Fibroblast of lung (primary cell): ENCODE results near the gene SIAH2.

ENCODE experiments used
- CTCF ChIP-seq, 2 donors: IDR thresholded peaks in 1 of 2; conservative IDR thresholded peaks in 1 of 2; 1 replicate in 1 of 2; 2 replicates in 1 of 2; pipeline ENCODE4 v1.5.1; 2011 to 2012; ENCODE audit warnings: low read length in 2 of 2, control low read depth in 1 of 2, inconsistent platforms in 1 of 2, low read depth in 1 of 2, mild to moderate bottlenecking in 1 of 2
- EZH2 ChIP-seq: IDR thresholded peaks from 2 replicates; pipeline ENCODE4 v1.5.1; 2012; ENCODE audit warnings: low read length, control low read depth, mild to moderate bottlenecking; ENCODE audit errors: missing control alignments

- TF ChIP-seq CTCF (conservative IDR thresholded peaks at IDR 0.05 in 1 of 2, IDR thresholded peaks at IDR 0.05 in 1 of 2; ENCODE audit: low read depth in 1 of 2, low read length in 2 of 2) = no peak
- TF ChIP-seq EZH2 = no peak
Observed at GRCh38 chr3:150741497-150742140, 21.4 kb downstream of the SIAH2 start.
